BJ (cell line): Measurements from ENCODE around the gene MRPL54. TPM values are rescaled to one million over a fixed set of nuclear protein-coding genes. Genes with fewer than 3 reads are reported as not detected.

Source experiments
- CTCF ChIA-PET: fragments of 350-600 bp; formaldehyde crosslinking; extraction: SDS; loops from one replicate; lab custom pipeline; 2021; ENCODE audit warnings: antibody characterized with exemption, inconsistent platforms; lab: Yijun Ruan, JAX
- POLR2A ChIA-PET: fragments of 300-600 bp; sonication (Branson Sonifier 250); formaldehyde crosslinking; extraction: SDS; loops from one replicate; lab custom pipeline; 2021; ENCODE audit warnings: antibody characterized with exemption; lab: Charles Lee
- DNase-seq: peaks from one replicate; pipeline ENCODE4 v3.0.0-alpha.2; 2011; ENCODE audit warnings: low read depth
- H3K27me3 ChIP-seq: 2 replicates; pipeline ENCODE4 v1.6.0; 2011; ENCODE audit warnings: low read length; ENCODE audit not compliant: control insufficient read depth, insufficient read depth
- H3K36me3 ChIP-seq: 2 replicates; pipeline ENCODE4 v1.5.1; 2011; ENCODE audit warnings: low read length; ENCODE audit not compliant: control insufficient read depth, insufficient read depth
- H3K4me3 ChIP-seq: 2 replicates; pipeline ENCODE4 v1.5.1; 2011; ENCODE audit warnings: low read depth, mild to moderate bottlenecking, control low read depth, low read length
- polyA plus RNA-seq: library from polyadenylated mRNA; depleted of rRNA; stranded (reverse); fragments of >200 nt; gene quantifications from 2 replicates; pipeline ENCODE4 v1.2.3, GENCODE V29; 2011
- TF ChIP-seq, protein P1 (sequence below): IDR thresholded peaks from 2 replicates; pipeline ENCODE4 v1.5.1; 2011; ENCODE audit warnings: low read depth, mild to moderate bottlenecking, control low read depth, inconsistent platforms, low read length, moderate library complexity; ENCODE audit not compliant: insufficient read depth

MRPL54 gene
- polyA plus RNA-seq, 1 experiment, result 77.7 TPM

DNA sequence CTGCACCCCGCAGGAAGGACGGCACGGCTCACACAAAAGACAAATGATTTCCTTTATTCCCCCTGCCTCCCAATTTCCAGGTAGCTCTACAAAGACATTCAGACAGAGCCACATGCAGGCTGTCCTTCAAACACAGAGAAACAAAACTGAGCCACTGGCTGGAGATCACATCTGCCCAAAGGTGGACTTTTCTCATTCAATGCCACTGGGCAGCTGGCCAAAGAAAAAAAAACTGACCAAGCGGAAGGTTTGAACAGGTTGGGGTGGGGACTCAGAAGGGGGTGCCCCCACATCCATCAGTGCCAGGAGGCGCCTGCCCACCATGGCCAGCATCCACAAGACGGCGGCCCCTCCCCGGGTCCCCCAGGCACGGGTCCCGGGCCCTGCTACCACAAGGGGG, 41.5 kb downstream of the MRPL54 start:
- CTCF ChIA-PET, result interaction anchor here (3.3 kb wide), 1 partner anchor 18 kb away, joined by 14 read pairs; no protein-coding TSS in a partner anchor
- TF ChIP-seq, protein P1, sequence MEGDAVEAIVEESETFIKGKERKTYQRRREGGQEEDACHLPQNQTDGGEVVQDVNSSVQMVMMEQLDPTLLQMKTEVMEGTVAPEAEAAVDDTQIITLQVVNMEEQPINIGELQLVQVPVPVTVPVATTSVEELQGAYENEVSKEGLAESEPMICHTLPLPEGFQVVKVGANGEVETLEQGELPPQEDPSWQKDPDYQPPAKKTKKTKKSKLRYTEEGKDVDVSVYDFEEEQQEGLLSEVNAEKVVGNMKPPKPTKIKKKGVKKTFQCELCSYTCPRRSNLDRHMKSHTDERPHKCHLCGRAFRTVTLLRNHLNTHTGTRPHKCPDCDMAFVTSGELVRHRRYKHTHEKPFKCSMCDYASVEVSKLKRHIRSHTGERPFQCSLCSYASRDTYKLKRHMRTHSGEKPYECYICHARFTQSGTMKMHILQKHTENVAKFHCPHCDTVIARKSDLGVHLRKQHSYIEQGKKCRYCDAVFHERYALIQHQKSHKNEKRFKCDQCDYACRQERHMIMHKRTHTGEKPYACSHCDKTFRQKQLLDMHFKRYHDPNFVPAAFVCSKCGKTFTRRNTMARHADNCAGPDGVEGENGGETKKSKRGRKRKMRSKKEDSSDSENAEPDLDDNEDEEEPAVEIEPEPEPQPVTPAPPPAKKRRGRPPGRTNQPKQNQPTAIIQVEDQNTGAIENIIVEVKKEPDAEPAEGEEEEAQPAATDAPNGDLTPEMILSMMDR, result no peak

DNA sequence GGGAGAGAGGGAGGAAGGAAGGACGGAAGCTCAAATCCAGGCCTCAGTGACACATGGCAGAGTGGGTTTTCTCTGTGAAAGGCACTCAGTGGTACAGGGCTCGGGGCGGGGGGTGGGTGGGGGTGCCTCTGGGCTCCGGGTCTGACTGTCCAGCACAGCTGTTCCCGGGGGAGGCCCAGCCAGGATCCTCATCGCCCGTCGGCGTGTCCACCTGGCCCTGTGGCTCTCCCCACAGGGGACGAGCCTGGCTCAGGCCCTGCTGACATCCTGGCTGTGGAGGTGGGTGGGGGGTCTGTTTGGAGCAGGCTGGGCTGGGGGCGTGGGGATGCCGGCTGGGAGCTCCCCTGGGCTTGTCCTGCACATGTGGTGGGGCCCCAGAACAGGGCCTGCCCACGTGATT, 41.9 kb downstream of the MRPL54 start:
- Histone ChIP-seq H3K27me3 (peaks cover 16% of the 10 kb centered on the region), H3K36me3 (no peaks in the 10 kb centered on the region), H3K4me3 (no peak overlapping the region)
- TF ChIP-seq, protein P1, result no peak
- no peak for DNase-seq
- ChIA-PET POLR2A (no interaction called here), CTCF (interaction anchor here (3.3 kb wide), 1 partner anchor 17 kb away, joined by 14 read pairs; no protein-coding TSS in a partner anchor)

More for the DNA sequence above, 41.5 kb downstream of the MRPL54 start:
- DNase-seq, result no peak
- Histone ChIP-seq H3K4me3 (no peak overlapping the region), H3K36me3 (no peaks in the 10 kb centered on the region), H3K27me3 (peaks cover 16% of the 10 kb centered on the region)
- POLR2A ChIA-PET, result no interaction called here

DNA sequence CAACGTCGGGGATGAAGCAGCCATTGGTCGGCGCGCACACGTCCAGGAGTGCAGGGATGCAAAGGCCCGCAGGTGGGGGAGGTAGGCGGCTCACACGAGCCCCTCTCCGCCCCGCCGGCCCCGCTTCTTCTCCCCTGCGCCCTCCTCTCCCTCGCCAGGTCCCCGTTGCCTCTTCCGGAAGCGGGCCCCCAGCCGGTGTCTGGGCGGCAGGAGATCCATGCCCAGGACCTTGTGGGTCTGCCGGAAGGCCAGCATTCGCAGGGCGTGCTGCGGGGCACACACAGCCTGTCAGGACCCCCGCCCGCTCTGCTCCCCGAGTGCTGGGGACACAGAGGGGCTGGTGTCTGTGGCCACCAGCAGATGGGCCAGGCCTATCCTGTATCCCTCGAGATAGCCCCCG, 43.4 kb downstream of the MRPL54 start:
- TF ChIP-seq, protein P1, result no peak
- peaks cover 15% of the 10 kb centered on the region for H3K27me3 ChIP-seq
- POLR2A ChIA-PET, result no interaction called here
- CTCF ChIA-PET, result interaction anchor here (3.3 kb wide), 1 partner anchor 16 kb away, joined by 14 read pairs; no protein-coding TSS in a partner anchor
- H3K36me3 ChIP-seq, result no peaks in the 10 kb centered on the region
- no peak overlapping the region for H3K4me3 ChIP-seq
- no peak for DNase-seq

DNA sequence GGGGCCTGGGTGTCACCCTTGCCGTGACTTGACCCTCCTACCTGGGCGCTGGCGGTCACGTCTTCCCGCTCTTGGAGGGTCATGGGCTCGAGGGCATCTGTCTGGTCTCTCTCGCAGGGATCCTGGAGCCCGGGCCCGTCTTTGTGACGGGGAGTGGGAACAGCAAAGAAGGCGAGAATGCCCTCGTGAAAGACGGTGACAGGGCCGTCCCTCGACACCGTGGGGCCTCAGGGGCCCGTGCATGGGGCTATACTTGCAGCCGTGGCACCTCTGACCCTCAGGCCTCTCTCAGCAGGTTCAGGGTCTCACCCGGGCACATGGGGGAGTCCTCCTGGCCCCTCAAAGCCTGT, 44.6 kb downstream of the MRPL54 start:
- Histone ChIP-seq H3K4me3 (no peak overlapping the region), H3K27me3 (0 out of 2 replicates have a peak, but pooled peaks cover 3% of the 10 kb centered on the region), H3K36me3 (no peaks in the 10 kb centered on the region)
- ChIA-PET POLR2A (no interaction called here), CTCF (interaction anchor here (3.3 kb wide), 1 partner anchor 15 kb away, joined by 14 read pairs; no protein-coding TSS in a partner anchor)
- TF ChIP-seq, protein P1, result no peak
- no peak for DNase-seq

DNA sequence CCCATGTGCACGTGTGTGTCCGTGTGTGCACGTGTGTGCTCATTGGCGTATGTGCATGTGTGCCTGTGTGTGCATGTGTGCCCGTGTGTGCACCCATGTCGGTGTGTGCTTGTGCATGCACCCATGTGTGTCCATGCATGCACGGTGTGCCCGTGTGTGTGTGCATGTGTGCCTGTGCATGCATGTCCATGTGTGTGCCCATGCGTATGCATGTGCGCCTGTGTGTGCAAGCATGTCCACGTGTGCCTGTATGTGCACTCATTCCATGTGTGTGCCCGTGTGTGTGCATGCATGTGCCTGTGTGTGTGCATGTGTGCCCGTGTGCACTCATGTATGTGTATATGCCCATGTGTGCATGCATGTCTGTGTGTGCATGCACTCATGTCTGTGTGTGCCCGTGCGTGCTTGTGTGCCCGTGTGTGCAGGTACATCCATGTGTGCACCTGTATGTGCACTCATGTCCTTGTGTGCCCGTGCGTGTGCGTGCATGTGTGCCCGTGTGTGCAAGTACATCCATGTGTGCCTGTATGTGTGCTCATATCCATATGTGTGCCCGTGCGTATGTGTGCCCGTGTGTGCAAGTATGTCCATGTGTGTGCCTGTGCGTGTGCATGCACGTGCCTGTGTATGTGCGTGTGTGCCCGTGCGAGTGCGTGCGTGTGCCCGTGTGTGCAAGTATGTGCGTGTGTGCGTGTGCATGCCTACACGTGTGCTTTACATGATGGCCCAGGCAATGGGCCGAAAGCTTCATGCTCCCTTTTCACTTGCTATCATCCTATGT, 45.3 kb downstream of the MRPL54 start:
- no peaks in the 10 kb centered on the region for H3K36me3 ChIP-seq
- CTCF ChIA-PET, result interaction anchor here (2.1 to 3.3 kb wide), 2 partner anchors 14 kb away, joined by 8 to 14 read pairs; no protein-coding TSS in a partner anchor

More for the DNA sequence above, 45.3 kb downstream of the MRPL54 start:
- H3K27me3 ChIP-seq, result no peaks in the 10 kb centered on the region
- POLR2A ChIA-PET, result no interaction called here
- TF ChIP-seq, protein P1, result no peak
- no peak for DNase-seq
- no peak overlapping the region for H3K4me3 ChIP-seq
